Karpas-422 (cell line): ENCODE results near the gene RABGAP1L. TPM values are rescaled to one million over a fixed set of nuclear protein-coding genes. Genes with fewer than 3 reads are reported as not detected.
"Not testable (repeated sequence)": the region's sequence is repeated elsewhere in the genome, so short reads cannot be mapped to it uniquely, and the experiment has no call there.

Source experiments
- DNase-seq: peaks from one replicate; pipeline ENCODE4 v3.0.0-alpha.2; 2015
- H2AFZ ChIP-seq: fragments of 200-600 bp; sonication (generic); 2 replicates; pipeline ENCODE4 v1.6.1; 2014; ENCODE audit warnings: antibody characterized with exemption, low read length, mixed read lengths
- H3K27ac ChIP-seq: fragments of 200-600 bp; sonication (generic); 2 replicates; pipeline ENCODE4 v1.5.1; 2014; ENCODE audit warnings: mild to moderate bottlenecking, low read length, moderate library complexity
- H3K27me3 ChIP-seq: fragments of 200-600 bp; sonication (generic); 2 replicates; pipeline ENCODE4 v1.6.1; 2014; ENCODE audit warnings: low read length, mixed read lengths
- H3K36me3 ChIP-seq: fragments of 200-600 bp; sonication (generic); 2 replicates; pipeline ENCODE4 v1.6.1; 2014; ENCODE audit warnings: low read length, mixed read lengths; ENCODE audit not compliant: insufficient read depth
- H3K4me1 ChIP-seq: fragments of 200-600 bp; sonication (generic); 2 replicates; pipeline ENCODE4 v1.6.1; 2014; ENCODE audit warnings: mild to moderate bottlenecking, low read length, mixed read lengths
- H3K4me2 ChIP-seq: fragments of 200-600 bp; sonication (generic); 2 replicates; pipeline ENCODE4 v1.6.1; 2014; ENCODE audit warnings: low read length, low read depth, mild to moderate bottlenecking; ENCODE audit not compliant: poor library complexity, severe bottlenecking
- H3K4me3 ChIP-seq: fragments of 200-600 bp; sonication (generic); 2 replicates; pipeline ENCODE4 v1.5.1; 2014; ENCODE audit warnings: mild to moderate bottlenecking, antibody characterized with exemption, low read length, mixed read lengths
- H3K79me2 ChIP-seq: fragments of 200-600 bp; sonication (generic); 2 replicates; pipeline ENCODE4 v1.6.1; 2014; ENCODE audit warnings: mild to moderate bottlenecking, low read length, mixed read lengths
- H3K9ac ChIP-seq: fragments of 200-600 bp; sonication (generic); 2 replicates; pipeline ENCODE4 v1.6.0; 2014; ENCODE audit warnings: low read length
- H3K9me2 ChIP-seq: fragments of 200-600 bp; sonication (generic), shearing (Covaris generic); replicated peaks from 2 replicates; pipeline ENCODE4 v1.6.0; 2014; ENCODE audit warnings: mild to moderate bottlenecking, low read length, moderate library complexity; ENCODE audit not compliant: insufficient read depth
- H3K9me3 ChIP-seq: fragments of 300-700, 200-600 bp; sonication (generic); 2 replicates; pipeline ENCODE4 v1.6.1; 2014; ENCODE audit warnings: low read length, mixed read lengths
- H4K20me1 ChIP-seq: fragments of 200-600 bp; sonication (generic); 2 replicates; pipeline ENCODE4 v1.6.1; 2014; ENCODE audit warnings: mild to moderate bottlenecking, antibody characterized with exemption, low read length, low read depth; ENCODE audit not compliant: insufficient read depth
- total RNA-seq: library from RNA; depleted of rRNA; stranded (reverse); fragments of >200 nt; shearing (Covaris generic); gene quantifications from 2 replicates; pipeline ENCODE4 v1.2.3, GENCODE V29; 2014; ENCODE audit warnings: low replicate concordance

RABGAP1L gene
- total RNA-seq, 1 experiment from 2014 or later, result 28.9 TPM

DNA sequence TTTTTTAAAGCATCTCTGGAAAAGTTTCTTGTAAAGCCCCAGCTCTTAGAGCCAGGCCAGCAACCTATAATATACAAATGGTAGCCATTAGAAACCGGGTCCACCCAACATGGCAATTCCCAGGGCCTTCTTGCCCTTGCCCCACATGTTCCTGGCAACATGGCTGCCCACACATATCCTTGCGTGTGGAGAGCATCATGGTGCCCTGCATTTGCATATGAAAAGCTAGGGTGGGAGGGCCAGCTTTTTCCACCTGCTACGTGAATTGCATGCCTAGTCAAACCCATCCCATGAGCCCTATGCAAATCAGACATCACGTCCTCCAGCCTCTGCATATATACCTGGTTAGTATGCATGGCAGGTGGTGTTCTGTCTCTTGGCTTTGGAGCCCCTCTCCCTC lies 88.2 kb downstream of the RABGAP1L start:
- Histone ChIP-seq H3K4me2 (no peak overlapping the region), H3K9me2 (0 out of 2 replicates have a peak, but pooled peaks cover 3% of the 10 kb centered on the region), H3K4me1 (no peaks in the 10 kb centered on the region), H4K20me1 (no peaks in the 10 kb centered on the region), H3K36me3 (no peaks in the 10 kb centered on the region), H3K27ac (no peak overlapping the region), H3K27me3 (no peaks in the 10 kb centered on the region), H3K4me3 (no peak overlapping the region), H3K9ac (no peak overlapping the region), H3K9me3 (no peaks in the 10 kb centered on the region), H3K79me2 (no peaks in the 10 kb centered on the region), H2AFZ (no peak overlapping the region)
- no peak for DNase-seq

- Histone ChIP-seq H3K27me3 (no peaks in the 10 kb centered on the region), H3K4me2 (no peak overlapping the region), H3K9me3 (no peaks in the 10 kb centered on the region), H3K4me1 (no peaks in the 10 kb centered on the region), H2AFZ (no peak overlapping the region), H4K20me1 (no peaks in the 10 kb centered on the region), H3K9ac (no peak overlapping the region), H3K27ac (no peak overlapping the region), H3K4me3 (no peak overlapping the region), H3K36me3 (no peaks in the 10 kb centered on the region), H3K9me2 (0 out of 2 replicates have a peak, but pooled peaks cover under 1% of the 10 kb centered on the region), H3K79me2 (no peaks in the 10 kb centered on the region)
- DNase-seq, result no peak
Measured at GRCh38 chr1:174248041-174248440, 88.7 kb downstream of the RABGAP1L start.

GRCh38 chr1:174256386-174256785 lies 97.1 kb downstream of the RABGAP1L start:
- H3K4me1 ChIP-seq, H3K4me2 ChIP-seq, DNase-seq, H3K79me2 ChIP-seq, H3K9ac ChIP-seq, H3K27ac ChIP-seq, H3K9me3 ChIP-seq, H3K4me3 ChIP-seq, H3K27me3 ChIP-seq, H2AFZ ChIP-seq, H3K36me3 ChIP-seq, H3K9me2 ChIP-seq, H4K20me1 ChIP-seq: not testable (repeated sequence)

DNA sequence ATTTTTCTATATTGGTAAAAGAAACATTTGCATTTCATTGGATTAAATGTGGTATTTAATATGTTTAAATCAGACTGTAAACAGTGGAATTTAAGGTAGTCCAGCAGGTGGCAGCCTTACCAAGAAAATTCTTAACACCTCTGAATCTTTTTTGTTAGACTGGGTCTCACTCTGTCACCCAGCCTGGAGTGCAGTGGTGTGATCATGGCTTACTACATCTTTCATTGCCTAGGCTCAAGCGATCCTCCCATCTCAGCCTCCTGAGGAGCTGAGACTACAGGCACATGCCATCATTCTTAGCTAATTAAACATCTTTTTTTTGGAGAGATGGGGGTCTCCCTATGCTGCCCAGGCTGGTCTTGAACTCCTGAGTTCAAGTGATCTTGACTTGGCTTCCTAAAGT lies 98.8 kb downstream of the RABGAP1L start:
- H3K4me2 ChIP-seq, result no peak overlapping the region
- peak; percentile 80 for DNase-seq

DNA sequence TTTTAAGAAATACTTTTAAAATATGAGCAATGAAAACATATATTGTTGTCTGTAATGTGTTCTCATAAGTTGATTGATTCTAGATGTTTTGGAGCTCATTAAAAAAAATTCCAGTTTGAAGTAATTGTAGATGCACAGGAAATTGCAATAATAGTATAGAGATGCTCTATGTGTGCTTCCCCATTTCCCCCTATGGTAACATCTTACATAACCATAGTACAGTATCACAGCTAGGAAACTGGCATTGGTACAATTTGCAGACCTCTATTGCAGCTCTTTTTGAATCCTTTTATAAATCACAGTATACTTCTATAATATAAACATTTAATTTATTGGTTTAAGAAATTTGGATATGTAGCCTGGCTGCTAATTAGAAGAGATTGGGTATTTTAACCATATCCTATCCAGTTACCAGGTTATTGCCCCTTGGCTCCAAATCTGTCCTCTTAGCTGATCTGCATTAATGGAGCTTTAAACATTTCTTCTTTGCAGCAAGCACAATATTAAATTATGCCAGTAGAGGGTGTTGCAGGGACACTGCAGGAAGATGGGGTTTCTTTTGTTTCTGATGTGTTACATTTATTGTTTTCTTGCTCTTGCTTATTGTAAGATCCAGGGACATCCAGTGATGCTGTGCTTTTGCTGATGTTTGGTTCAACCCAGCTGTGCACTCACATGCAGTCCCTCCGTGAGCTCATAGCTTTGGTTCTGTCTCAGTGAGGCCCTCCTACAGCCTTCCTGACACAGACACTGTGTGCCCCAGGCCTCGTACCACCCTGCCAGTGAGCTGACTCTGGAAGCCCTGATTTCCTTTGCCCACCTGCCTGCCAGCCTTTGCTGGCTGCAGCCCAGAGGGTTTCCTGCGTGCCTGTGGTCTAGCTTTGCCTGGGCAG lies 103.3 kb downstream of the RABGAP1L start:
- no peak overlapping the region for H3K27ac ChIP-seq
- no peaks in the 10 kb centered on the region for H4K20me1 ChIP-seq
- no peaks in the 10 kb centered on the region for H3K9me2 ChIP-seq
- H3K4me3 ChIP-seq, result no peak overlapping the region
- H3K27me3 ChIP-seq, result no peaks in the 10 kb centered on the region
- H3K36me3 ChIP-seq, result no peaks in the 10 kb centered on the region
- peak; percentile 83 for DNase-seq
- H2AFZ ChIP-seq, result peak overlapping the region; percentile 61; the same call in 1 of the 2 replicates
- no peaks in the 10 kb centered on the region for H3K79me2 ChIP-seq
- H3K9ac ChIP-seq, result no peak overlapping the region
- H3K4me2 ChIP-seq, result no peak overlapping the region
- no peaks in the 10 kb centered on the region for H3K9me3 ChIP-seq
- H3K4me1 ChIP-seq, result peaks cover 7% of the 10 kb centered on the region

More for the DNA sequence above, 98.8 kb downstream of the RABGAP1L start:
- peaks cover 4% of the 10 kb centered on the region for H3K4me1 ChIP-seq
- no peak overlapping the region for H2AFZ ChIP-seq
- no peak overlapping the region for H3K9ac ChIP-seq
- no peak overlapping the region for H3K27ac ChIP-seq
- H3K79me2 ChIP-seq, result no peaks in the 10 kb centered on the region
- no peaks in the 10 kb centered on the region for H3K36me3 ChIP-seq
- H3K27me3 ChIP-seq, result no peaks in the 10 kb centered on the region
- H3K9me2 ChIP-seq, result no peaks in the 10 kb centered on the region
- no peak overlapping the region for H3K4me3 ChIP-seq
- no peaks in the 10 kb centered on the region for H3K9me3 ChIP-seq
- H4K20me1 ChIP-seq, result no peaks in the 10 kb centered on the region

GRCh38 chr1:174265282-174265681 lies 106.0 kb downstream of the RABGAP1L start:
- Histone ChIP-seq H4K20me1 (no peaks in the 10 kb centered on the region), H3K27ac (no peak overlapping the region), H3K9me2 (no peaks in the 10 kb centered on the region), H3K9ac (no peak overlapping the region), H3K4me2 (no peak overlapping the region), H3K9me3 (no peaks in the 10 kb centered on the region), H2AFZ (no peak overlapping the region), H3K4me3 (no peak overlapping the region), H3K27me3 (no peaks in the 10 kb centered on the region), H3K79me2 (no peaks in the 10 kb centered on the region), H3K36me3 (no peaks in the 10 kb centered on the region), H3K4me1 (peaks cover 13% of the 10 kb centered on the region)
- DNase-seq, result no peak

DNA sequence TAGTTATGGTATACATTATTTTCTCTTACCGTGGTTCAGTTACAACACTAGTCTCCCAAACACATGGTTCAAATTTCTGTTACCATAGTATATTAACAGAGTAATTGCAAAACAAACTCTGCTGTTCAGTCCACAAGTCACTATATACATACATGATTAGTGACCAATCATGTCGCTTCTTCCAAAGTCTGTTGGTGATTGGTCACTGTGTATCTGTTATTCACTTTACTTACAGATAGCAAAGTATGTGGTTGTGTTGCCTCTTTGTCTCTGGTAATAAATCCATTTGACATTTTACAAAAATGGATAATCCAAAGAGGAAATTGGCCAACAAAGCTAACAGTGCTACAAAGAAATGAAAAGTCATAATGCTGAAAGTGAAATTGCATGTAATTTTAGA lies 107.2 kb downstream of the RABGAP1L start:
- H3K9me3 ChIP-seq, result no peaks in the 10 kb centered on the region
- H3K4me3 ChIP-seq, result no peak overlapping the region
- H3K9ac ChIP-seq, result no peak overlapping the region
- H3K4me2 ChIP-seq, result no peak overlapping the region
- H3K36me3 ChIP-seq, result no peaks in the 10 kb centered on the region
- H3K27me3 ChIP-seq, result no peaks in the 10 kb centered on the region
- H4K20me1 ChIP-seq, result no peaks in the 10 kb centered on the region
- H3K79me2 ChIP-seq, result no peaks in the 10 kb centered on the region
- H3K9me2 ChIP-seq, result no peaks in the 10 kb centered on the region
- no peak for DNase-seq
- H3K4me1 ChIP-seq, result peaks cover 23% of the 10 kb centered on the region
- no peak overlapping the region for H3K27ac ChIP-seq
- no peak overlapping the region for H2AFZ ChIP-seq

DNA sequence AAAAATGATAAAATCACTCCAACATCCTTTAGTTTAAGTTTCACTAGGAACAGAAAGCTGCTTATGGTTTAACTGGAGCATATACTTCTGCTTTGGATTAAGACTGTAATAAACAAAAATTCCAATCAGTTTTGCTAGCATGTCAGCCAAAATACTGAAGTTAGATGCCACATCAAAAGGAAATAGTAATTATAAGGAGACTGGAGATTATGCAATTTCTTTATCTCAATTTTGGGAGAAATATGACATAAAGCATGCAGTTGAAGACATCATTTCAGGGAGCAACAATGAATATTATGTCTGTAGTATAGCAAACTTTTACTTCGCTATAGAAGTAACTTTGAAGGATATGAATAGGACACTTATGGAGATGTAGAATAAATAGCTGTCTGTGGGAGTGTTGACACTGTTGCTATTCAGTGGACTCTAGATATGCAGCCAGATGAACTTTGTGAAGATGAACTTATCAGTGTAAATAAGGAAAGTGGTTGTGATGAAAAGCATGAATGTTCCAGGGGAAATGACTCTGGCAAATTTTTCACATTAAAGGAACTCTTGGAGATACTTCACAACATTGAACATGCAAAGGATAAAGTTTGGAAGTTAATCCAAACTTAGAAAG lies 107.8 kb downstream of the RABGAP1L start:
- Histone ChIP-seq H3K9ac (no peak overlapping the region), H3K9me3 (no peaks in the 10 kb centered on the region), H3K27me3 (no peaks in the 10 kb centered on the region), H2AFZ (no peak overlapping the region), H3K9me2 (no peaks in the 10 kb centered on the region), H4K20me1 (no peaks in the 10 kb centered on the region), H3K4me2 (no peak overlapping the region), H3K4me3 (no peak overlapping the region), H3K27ac (no peak overlapping the region), H3K36me3 (no peaks in the 10 kb centered on the region), H3K79me2 (no peaks in the 10 kb centered on the region), H3K4me1 (peaks cover 29% of the 10 kb centered on the region)
- DNase-seq, result no peak
